WTC11 (cell line): ENCODE measurements around the gene WDCP. TPM values are rescaled to one million over a fixed set of nuclear protein-coding genes. Genes with fewer than 3 reads are reported as not detected.

Experiments
- ATAC-seq: fragments of 200-7000 bp; cut with Tn5 transposase; 2 replicates; pipeline ENCODE4 v1.10.0; 2021; ENCODE audit warnings: mild to moderate bottlenecking, moderate library complexity
- CTCF ChIA-PET: fragments of 300-600 bp; sonication (Branson Sonifier 250); formaldehyde crosslinking; loops from one replicate; lab custom pipeline; 2021; ENCODE audit warnings: antibody characterized with exemption; lab: Charles Lee
- POLR2A ChIA-PET: fragments of 350-600 bp; sonication (Branson Sonifier 250); formaldehyde crosslinking; loops from one replicate; lab custom pipeline; 2021; ENCODE audit warnings: antibody characterized with exemption; lab: Charles Lee
- DNase-seq: peaks from one replicate; pipeline ENCODE4 v3.0.0; 2021; ENCODE audit warnings: low spot score
- H3K27ac Mint-ChIP-seq: 2 replicates; pipeline ENCODE4 v1.8.0; 2021; ENCODE audit warnings: mixed read lengths
- H3K27me3 Mint-ChIP-seq: 2 replicates; pipeline ENCODE4 v1.8.0; 2021; ENCODE audit warnings: low read depth, mild to moderate bottlenecking, moderate library complexity, mixed read lengths
- H3K36me3 Mint-ChIP-seq: 2 replicates; pipeline ENCODE4 v1.8.0; 2021; ENCODE audit warnings: mixed read lengths
- H3K4me1 Mint-ChIP-seq: 2 replicates; pipeline ENCODE4 v1.8.0; 2022; ENCODE audit warnings: mixed read lengths
- H3K4me3 Mint-ChIP-seq: 2 replicates; pipeline ENCODE4 v1.8.0; 2021; ENCODE audit warnings: mild to moderate bottlenecking, moderate library complexity, mixed read lengths
- H3K9me3 Mint-ChIP-seq: 2 replicates; pipeline ENCODE4 v1.8.0; 2021; ENCODE audit warnings: mixed read lengths
- CREM ChIP-seq: sonication (generic); formaldehyde crosslinking; IDR thresholded peaks from 2 replicates; pipeline ENCODE4 v1.8.1; 2022; ENCODE audit warnings: mild to moderate bottlenecking, missing genetic modification reagents, moderate library complexity
- FOXP1 ChIP-seq: sonication (generic); formaldehyde crosslinking; IDR thresholded peaks from 2 replicates; pipeline ENCODE4 v1.8.0; 2022; ENCODE audit warnings: missing genetic modification reagents, mild to moderate bottlenecking, moderate library complexity, borderline replicate concordance
- GRHL2 ChIP-seq: fragments of 250-450 bp; sonication (Bioruptor Pico); IDR thresholded peaks from 2 replicates; pipeline ENCODE4 v1.8.0; 2022; ENCODE audit warnings: mild to moderate bottlenecking, moderate library complexity; ENCODE audit not compliant: insufficient replicate concordance, severe bottlenecking
- IRF2 ChIP-seq: sonication (generic); formaldehyde crosslinking; IDR thresholded peaks from 2 replicates; pipeline ENCODE4 v1.8.0; 2022; ENCODE audit warnings: low read depth, missing genetic modification reagents, borderline replicate concordance
- MXD4 ChIP-seq: fragments of 250-450 bp; sonication (Bioruptor Pico); IDR thresholded peaks from 2 replicates; pipeline ENCODE4 v1.8.0; 2021; ENCODE audit warnings: mild to moderate bottlenecking, moderate library complexity, borderline replicate concordance
- NFE2L1 ChIP-seq: sonication (generic); formaldehyde crosslinking; IDR thresholded peaks from 2 replicates; pipeline ENCODE4 v1.8.1; 2023; ENCODE audit warnings: missing genetic modification reagents
- OVOL2 ChIP-seq: fragments of 250-450 bp; sonication (Bioruptor Pico); IDR thresholded peaks from 2 replicates; pipeline ENCODE4 v1.9.0; 2021; ENCODE audit warnings: mild to moderate bottlenecking, borderline replicate concordance
- TCF7 ChIP-seq: sonication (generic); formaldehyde crosslinking; IDR thresholded peaks from 2 replicates; pipeline ENCODE4 v1.8.0; 2022; ENCODE audit warnings: mild to moderate bottlenecking, low read depth, missing genetic modification reagents, moderate library complexity
- ZNF317 ChIP-seq: sonication (generic); formaldehyde crosslinking; IDR thresholded peaks from 2 replicates; pipeline ENCODE4 v1.8.1; 2023; ENCODE audit warnings: low read depth, mild to moderate bottlenecking, moderate library complexity, missing genetic modification reagents, borderline replicate concordance
- ZNF423 ChIP-seq: fragments of 250-450 bp; sonication (Bioruptor Pico); IDR thresholded peaks from 2 replicates; pipeline ENCODE4 v2.1.2; 2022; ENCODE audit warnings: mild to moderate bottlenecking, moderate library complexity
- total RNA-seq: library from RNA; stranded (reverse); gene quantifications from 3 replicates; pipeline ENCODE4 v1.2.3, GENCODE V29; 2021
- TF ChIP-seq, protein P1 (sequence below): sonication (generic); formaldehyde crosslinking; IDR thresholded peaks from 2 replicates; pipeline ENCODE4 v1.8.0; 2022; ENCODE audit warnings: mild to moderate bottlenecking, missing genetic modification reagents
- TF ChIP-seq, protein P2 (sequence below): sonication (generic); formaldehyde crosslinking; IDR thresholded peaks from 2 replicates; pipeline ENCODE4 v1.8.0; 2022; ENCODE audit warnings: mild to moderate bottlenecking, missing genetic modification reagents
- TF ChIP-seq, protein P3 (sequence below): sonication (generic); formaldehyde crosslinking; IDR thresholded peaks from 2 replicates; pipeline ENCODE4 v1.8.0; 2023; ENCODE audit warnings: missing genetic modification reagents
- TF ChIP-seq, protein P4 (sequence below): sonication (generic); formaldehyde crosslinking; IDR thresholded peaks from 2 replicates; pipeline ENCODE4 v1.8.1; 2022; ENCODE audit warnings: low read depth, missing genetic modification reagents, borderline replicate concordance
- TF ChIP-seq, protein P5 (sequence below): sonication (generic); formaldehyde crosslinking; IDR thresholded peaks from 2 replicates; pipeline ENCODE4 v1.8.1; 2022; ENCODE audit warnings: mild to moderate bottlenecking, moderate library complexity, missing genetic modification reagents
- TF ChIP-seq, protein P6 (sequence below): fragments of 200-600 bp; IDR thresholded peaks from 2 replicates; pipeline ENCODE4 v1.8.0; 2022; ENCODE audit warnings: antibody characterized with exemption
- TF ChIP-seq, protein P7 (sequence below): sonication (generic); formaldehyde crosslinking; IDR thresholded peaks from 2 replicates; pipeline ENCODE4 v1.8.0; 2023; ENCODE audit warnings: missing genetic modification reagents, mild to moderate bottlenecking, borderline replicate concordance

WDCP gene
- total RNA-seq, 1 experiment from 2014 or later = 31.9 TPM

DNA sequence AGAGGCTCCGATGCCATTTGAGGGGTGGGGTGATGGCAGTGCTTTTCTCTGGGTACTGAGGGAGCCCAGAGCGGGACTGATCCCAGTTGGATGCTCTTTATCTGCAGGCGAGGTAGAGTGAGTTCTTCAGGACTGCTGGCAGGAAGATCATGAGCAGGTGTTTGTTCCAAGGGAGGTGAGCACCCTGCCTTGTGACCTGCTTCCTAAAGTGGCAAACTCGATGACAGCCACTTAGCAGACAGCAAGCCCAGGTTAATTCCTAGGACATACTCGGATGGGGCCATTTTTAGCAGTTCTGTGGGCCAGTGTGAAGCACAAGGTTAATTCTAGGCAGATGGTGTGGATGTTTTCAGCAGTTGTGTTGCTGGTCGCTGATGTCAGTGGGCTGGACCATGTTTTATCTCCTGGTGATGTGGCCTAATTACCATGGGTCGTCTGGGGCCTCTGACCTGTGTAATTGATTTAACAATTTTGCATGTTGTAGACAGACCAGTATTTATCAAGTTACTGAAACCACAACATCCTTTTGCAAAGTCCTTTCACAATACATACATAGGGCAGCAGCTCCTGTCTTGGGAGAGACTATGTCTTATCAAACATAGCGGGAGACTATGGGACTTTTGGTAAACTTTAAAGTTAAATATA is 7.3 kb upstream of the WDCP start:
- ATAC-seq = no peak
- no peak for TF ChIP-seq TCF7 (CRISPR knock-in tag)
- TF ChIP-seq, protein P1, sequence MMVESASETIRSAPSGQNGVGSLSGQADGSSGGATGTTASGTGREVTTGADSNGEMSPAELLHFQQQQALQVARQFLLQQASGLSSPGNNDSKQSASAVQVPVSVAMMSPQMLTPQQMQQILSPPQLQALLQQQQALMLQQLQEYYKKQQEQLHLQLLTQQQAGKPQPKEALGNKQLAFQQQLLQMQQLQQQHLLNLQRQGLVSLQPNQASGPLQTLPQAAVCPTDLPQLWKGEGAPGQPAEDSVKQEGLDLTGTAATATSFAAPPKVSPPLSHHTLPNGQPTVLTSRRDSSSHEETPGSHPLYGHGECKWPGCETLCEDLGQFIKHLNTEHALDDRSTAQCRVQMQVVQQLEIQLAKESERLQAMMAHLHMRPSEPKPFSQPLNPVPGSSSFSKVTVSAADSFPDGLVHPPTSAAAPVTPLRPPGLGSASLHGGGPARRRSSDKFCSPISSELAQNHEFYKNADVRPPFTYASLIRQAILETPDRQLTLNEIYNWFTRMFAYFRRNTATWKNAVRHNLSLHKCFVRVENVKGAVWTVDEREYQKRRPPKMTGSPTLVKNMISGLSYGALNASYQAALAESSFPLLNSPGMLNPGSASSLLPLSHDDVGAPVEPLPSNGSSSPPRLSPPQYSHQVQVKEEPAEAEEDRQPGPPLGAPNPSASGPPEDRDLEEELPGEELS = no peak
- TF ChIP-seq, protein P2, sequence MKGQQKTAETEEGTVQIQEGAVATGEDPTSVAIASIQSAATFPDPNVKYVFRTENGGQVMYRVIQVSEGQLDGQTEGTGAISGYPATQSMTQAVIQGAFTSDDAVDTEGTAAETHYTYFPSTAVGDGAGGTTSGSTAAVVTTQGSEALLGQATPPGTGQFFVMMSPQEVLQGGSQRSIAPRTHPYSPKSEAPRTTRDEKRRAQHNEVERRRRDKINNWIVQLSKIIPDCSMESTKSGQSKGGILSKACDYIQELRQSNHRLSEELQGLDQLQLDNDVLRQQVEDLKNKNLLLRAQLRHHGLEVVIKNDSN (CRISPR knock-in tag) = no peak
- no peak for TF ChIP-seq GRHL2 (CRISPR knock-in tag)
- TF ChIP-seq, protein P3, sequence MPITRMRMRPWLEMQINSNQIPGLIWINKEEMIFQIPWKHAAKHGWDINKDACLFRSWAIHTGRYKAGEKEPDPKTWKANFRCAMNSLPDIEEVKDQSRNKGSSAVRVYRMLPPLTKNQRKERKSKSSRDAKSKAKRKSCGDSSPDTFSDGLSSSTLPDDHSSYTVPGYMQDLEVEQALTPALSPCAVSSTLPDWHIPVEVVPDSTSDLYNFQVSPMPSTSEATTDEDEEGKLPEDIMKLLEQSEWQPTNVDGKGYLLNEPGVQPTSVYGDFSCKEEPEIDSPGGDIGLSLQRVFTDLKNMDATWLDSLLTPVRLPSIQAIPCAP (CRISPR knock-in tag) = no peak
- no peak for TF ChIP-seq ZNF423 (CRISPR knock-in tag)
- TF ChIP-seq CREM (CRISPR knock-in tag) = no peak
- TF ChIP-seq, protein P4, sequence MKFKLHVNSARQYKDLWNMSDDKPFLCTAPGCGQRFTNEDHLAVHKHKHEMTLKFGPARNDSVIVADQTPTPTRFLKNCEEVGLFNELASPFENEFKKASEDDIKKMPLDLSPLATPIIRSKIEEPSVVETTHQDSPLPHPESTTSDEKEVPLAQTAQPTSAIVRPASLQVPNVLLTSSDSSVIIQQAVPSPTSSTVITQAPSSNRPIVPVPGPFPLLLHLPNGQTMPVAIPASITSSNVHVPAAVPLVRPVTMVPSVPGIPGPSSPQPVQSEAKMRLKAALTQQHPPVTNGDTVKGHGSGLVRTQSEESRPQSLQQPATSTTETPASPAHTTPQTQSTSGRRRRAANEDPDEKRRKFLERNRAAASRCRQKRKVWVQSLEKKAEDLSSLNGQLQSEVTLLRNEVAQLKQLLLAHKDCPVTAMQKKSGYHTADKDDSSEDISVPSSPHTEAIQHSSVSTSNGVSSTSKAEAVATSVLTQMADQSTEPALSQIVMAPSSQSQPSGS = no peak
- TF ChIP-seq, protein P5, sequence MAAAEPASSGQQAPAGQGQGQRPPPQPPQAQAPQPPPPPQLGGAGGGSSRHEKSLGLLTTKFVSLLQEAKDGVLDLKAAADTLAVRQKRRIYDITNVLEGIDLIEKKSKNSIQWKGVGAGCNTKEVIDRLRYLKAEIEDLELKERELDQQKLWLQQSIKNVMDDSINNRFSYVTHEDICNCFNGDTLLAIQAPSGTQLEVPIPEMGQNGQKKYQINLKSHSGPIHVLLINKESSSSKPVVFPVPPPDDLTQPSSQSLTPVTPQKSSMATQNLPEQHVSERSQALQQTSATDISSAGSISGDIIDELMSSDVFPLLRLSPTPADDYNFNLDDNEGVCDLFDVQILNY (CRISPR knock-in tag) = no peak
- CTCF ChIA-PET = no interaction called here

DNA sequence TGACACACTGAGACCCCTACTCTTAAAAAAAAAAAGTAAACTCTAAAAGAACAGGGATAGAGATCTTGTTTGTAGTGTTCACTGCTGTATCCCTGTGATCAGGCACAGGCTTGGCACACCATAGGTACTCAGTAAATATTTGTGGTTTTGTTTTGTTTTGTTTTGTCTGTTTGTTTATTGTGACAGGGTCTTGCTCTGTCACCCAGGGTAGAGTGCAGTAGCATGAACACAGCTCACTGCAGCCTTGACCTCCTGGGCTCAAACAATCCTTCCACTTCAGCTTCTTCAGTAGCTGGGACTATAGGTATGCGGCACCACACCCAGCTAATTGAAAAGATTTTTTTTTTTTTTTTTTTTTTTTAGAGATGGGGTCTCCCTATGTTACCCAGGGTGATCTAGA is 5.8 kb upstream of the WDCP start:
- Mint-ChIP-seq H3K27me3 (no peaks in the 10 kb centered on the region), H3K9me3 (no peaks in the 10 kb centered on the region), H3K4me1 (peaks cover 4% of the 10 kb centered on the region; the same call in 1 of the 2 replicates), H3K4me3 (no peak overlapping the region), H3K27ac (no peak overlapping the region), H3K36me3 (peaks cover 22% of the 10 kb centered on the region)
- ATAC-seq (no peak), DNase-seq (no peak)
- TF ChIP-seq OVOL2 = no peak
- TF ChIP-seq, protein P6, sequence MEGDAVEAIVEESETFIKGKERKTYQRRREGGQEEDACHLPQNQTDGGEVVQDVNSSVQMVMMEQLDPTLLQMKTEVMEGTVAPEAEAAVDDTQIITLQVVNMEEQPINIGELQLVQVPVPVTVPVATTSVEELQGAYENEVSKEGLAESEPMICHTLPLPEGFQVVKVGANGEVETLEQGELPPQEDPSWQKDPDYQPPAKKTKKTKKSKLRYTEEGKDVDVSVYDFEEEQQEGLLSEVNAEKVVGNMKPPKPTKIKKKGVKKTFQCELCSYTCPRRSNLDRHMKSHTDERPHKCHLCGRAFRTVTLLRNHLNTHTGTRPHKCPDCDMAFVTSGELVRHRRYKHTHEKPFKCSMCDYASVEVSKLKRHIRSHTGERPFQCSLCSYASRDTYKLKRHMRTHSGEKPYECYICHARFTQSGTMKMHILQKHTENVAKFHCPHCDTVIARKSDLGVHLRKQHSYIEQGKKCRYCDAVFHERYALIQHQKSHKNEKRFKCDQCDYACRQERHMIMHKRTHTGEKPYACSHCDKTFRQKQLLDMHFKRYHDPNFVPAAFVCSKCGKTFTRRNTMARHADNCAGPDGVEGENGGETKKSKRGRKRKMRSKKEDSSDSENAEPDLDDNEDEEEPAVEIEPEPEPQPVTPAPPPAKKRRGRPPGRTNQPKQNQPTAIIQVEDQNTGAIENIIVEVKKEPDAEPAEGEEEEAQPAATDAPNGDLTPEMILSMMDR = no peak
- no peak for TF ChIP-seq MXD4 (CRISPR knock-in tag)
- TF ChIP-seq ZNF317 = no peak
- no peak for TF ChIP-seq FOXP1 (CRISPR knock-in tag)
- TF ChIP-seq, protein P7, sequence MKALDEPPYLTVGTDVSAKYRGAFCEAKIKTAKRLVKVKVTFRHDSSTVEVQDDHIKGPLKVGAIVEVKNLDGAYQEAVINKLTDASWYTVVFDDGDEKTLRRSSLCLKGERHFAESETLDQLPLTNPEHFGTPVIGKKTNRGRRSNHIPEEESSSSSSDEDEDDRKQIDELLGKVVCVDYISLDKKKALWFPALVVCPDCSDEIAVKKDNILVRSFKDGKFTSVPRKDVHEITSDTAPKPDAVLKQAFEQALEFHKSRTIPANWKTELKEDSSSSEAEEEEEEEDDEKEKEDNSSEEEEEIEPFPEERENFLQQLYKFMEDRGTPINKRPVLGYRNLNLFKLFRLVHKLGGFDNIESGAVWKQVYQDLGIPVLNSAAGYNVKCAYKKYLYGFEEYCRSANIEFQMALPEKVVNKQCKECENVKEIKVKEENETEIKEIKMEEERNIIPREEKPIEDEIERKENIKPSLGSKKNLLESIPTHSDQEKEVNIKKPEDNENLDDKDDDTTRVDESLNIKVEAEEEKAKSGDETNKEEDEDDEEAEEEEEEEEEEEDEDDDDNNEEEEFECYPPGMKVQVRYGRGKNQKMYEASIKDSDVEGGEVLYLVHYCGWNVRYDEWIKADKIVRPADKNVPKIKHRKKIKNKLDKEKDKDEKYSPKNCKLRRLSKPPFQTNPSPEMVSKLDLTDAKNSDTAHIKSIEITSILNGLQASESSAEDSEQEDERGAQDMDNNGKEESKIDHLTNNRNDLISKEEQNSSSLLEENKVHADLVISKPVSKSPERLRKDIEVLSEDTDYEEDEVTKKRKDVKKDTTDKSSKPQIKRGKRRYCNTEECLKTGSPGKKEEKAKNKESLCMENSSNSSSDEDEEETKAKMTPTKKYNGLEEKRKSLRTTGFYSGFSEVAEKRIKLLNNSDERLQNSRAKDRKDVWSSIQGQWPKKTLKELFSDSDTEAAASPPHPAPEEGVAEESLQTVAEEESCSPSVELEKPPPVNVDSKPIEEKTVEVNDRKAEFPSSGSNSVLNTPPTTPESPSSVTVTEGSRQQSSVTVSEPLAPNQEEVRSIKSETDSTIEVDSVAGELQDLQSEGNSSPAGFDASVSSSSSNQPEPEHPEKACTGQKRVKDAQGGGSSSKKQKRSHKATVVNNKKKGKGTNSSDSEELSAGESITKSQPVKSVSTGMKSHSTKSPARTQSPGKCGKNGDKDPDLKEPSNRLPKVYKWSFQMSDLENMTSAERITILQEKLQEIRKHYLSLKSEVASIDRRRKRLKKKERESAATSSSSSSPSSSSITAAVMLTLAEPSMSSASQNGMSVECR (CRISPR knock-in tag) = no peak
- no peak for TF ChIP-seq IRF2 (CRISPR knock-in tag)
- TF ChIP-seq NFE2L1 = no peak
- CTCF ChIA-PET = interaction anchor here (2.3 kb wide), 1 partner anchor 31 kb away, joined by 5 read pairs; the partner anchor contains the start of gene TP53I3
- POLR2A ChIA-PET = no interaction called here

More for the DNA sequence above, 7.3 kb upstream of the WDCP start:
- DNase-seq = no peak
- Mint-ChIP-seq H3K9me3 (no peaks in the 10 kb centered on the region), H3K4me1 (no peaks in the 10 kb centered on the region), H3K4me3 (no peak overlapping the region), H3K27me3 (no peaks in the 10 kb centered on the region), H3K27ac (no peak overlapping the region), H3K36me3 (peaks cover 22% of the 10 kb centered on the region)
- POLR2A ChIA-PET = no interaction called here
